Measurements from ENCODE around the gene EML6. TPM values are rescaled to one million over a fixed set of nuclear protein-coding genes. Genes with fewer than 3 reads are reported as not detected.

The EML6 gene
- polyA plus RNA-seq, 2 donors: 0.88 to 1.3 TPM

- WGBS, 2 donors: 90 to 97% methylated on average over 1 of the region's 1 CpG
- H3K27ac ChIP-seq (ENCODE audit: low read depth in 2 of 2, low read length in 1 of 2): no peak overlapping the region
These were observed 153.3 kb downstream of the EML6 start for GRCh38 chr2:54876764-54877163.

GRCh38 chr2:54878182-54878581, 154.7 kb downstream of the EML6 start:
- no peaks in the 10 kb centered on the region for H3K36me3 ChIP-seq (ENCODE audit: control insufficient read depth in 2 of 2, insufficient read depth in 2 of 2, low read length in 1 of 2)
- no peaks in the 10 kb centered on the region for H3K9me3 ChIP-seq (ENCODE audit: control insufficient read depth in 2 of 2, insufficient read depth in 1 of 2, low read depth in 1 of 2, low read length in 1 of 2)
- 79 to 82% methylated on average over 4 of the region's 4 CpGs for WGBS, 2 donors
- no peaks in the 10 kb centered on the region for H3K27me3 ChIP-seq (ENCODE audit: control insufficient read depth in 1 of 2, insufficient read depth in 2 of 2, low read length in 2 of 2)
- no peaks in the 10 kb centered on the region for H3K4me1 ChIP-seq (ENCODE audit: control insufficient read depth in 2 of 2, insufficient read depth in 2 of 2, low read length in 1 of 2)
- H3K4me3 ChIP-seq (ENCODE audit: low read depth in 1 of 2, low read length in 2 of 2): no peak overlapping the region
- no peak overlapping the region for H3K27ac ChIP-seq (ENCODE audit: low read depth in 2 of 2, low read length in 1 of 2)

More at GRCh38 chr2:54876764-54877163, 153.3 kb downstream of the EML6 start:
- no peaks in the 10 kb centered on the region for H3K27me3 ChIP-seq (ENCODE audit: control insufficient read depth in 1 of 2, insufficient read depth in 2 of 2, low read length in 2 of 2)
- H3K4me1 ChIP-seq (ENCODE audit: control insufficient read depth in 2 of 2, insufficient read depth in 2 of 2, low read length in 1 of 2): no peaks in the 10 kb centered on the region
- no peaks in the 10 kb centered on the region for H3K9me3 ChIP-seq (ENCODE audit: control insufficient read depth in 2 of 2, insufficient read depth in 1 of 2, low read depth in 1 of 2, low read length in 1 of 2)
- no peaks in the 10 kb centered on the region for H3K36me3 ChIP-seq (ENCODE audit: control insufficient read depth in 2 of 2, insufficient read depth in 2 of 2, low read length in 1 of 2)
- no peak overlapping the region for H3K4me3 ChIP-seq (ENCODE audit: low read depth in 1 of 2, low read length in 2 of 2)

DNA sequence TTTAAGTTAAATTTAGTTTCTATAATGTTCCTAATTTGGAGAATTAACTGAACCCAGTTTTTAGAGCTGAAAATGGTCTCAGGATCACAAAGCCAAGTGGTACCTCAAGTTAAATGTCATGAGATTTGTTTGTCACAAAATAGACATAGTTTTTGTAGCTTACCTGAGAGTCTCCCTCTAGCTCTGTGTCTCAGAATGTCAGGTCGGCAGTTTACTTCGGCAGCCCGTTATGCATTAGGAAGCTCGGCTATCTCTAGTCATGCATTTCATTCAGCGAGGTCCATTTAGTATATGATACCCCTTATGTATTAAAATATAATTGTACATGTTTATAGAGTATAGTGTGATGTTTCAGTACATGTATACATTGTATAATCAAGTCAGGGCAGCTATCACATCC, 155.6 kb downstream of the EML6 start:
- WGBS, 2 donors: 86 to 93% methylated on average over 5 of the region's 5 CpGs
- no peaks in the 10 kb centered on the region for H3K36me3 ChIP-seq (ENCODE audit: control insufficient read depth in 2 of 2, insufficient read depth in 2 of 2, low read length in 1 of 2)
- H3K27ac ChIP-seq (ENCODE audit: low read depth in 2 of 2, low read length in 1 of 2): no peak overlapping the region
- H3K4me1 ChIP-seq (ENCODE audit: control insufficient read depth in 2 of 2, insufficient read depth in 2 of 2, low read length in 1 of 2): no peaks in the 10 kb centered on the region
- no peak overlapping the region for H3K4me3 ChIP-seq (ENCODE audit: low read depth in 1 of 2, low read length in 2 of 2)
- H3K9me3 ChIP-seq (ENCODE audit: control insufficient read depth in 2 of 2, insufficient read depth in 1 of 2, low read depth in 1 of 2, low read length in 1 of 2): no peaks in the 10 kb centered on the region
- no peaks in the 10 kb centered on the region for H3K27me3 ChIP-seq (ENCODE audit: control insufficient read depth in 1 of 2, insufficient read depth in 2 of 2, low read length in 2 of 2)

DNA sequence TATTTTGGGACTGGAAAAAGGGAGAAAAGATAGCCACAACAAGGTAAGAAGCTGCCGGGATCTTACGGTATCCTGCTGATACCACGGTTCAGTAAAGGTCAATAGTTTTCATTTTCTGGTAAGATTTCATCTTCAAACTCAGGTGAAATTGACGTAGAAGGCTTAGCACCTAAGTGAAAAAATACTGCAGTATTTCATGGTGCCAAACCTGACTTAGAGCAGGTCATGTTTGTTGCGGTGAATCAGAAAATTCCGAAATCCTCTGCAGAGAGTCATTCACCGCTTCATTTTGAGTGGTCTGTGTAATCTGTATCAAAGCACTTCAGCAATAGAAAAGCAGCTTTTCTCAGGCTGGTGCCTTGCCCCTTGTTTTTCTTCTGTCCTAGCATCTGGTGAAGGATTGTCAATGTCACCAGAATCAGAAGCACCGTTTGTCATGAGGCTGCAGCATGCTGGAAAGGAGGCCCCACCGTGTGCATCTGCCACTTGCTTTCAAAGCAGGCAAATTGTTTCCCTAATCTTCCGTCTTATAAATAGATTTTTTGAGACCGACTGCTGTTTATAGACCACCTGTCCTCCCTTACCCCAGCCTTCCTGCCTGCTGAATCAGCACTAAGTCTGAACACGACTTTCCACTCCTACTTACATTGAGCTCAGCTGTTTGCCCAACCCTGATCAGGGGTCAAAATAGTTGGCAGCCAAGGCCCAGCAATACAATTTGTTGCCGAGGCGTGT, 156.3 kb downstream of the EML6 start:
- Histone ChIP-seq H3K9me3 (ENCODE audit: control insufficient read depth in 2 of 2, insufficient read depth in 1 of 2, low read depth in 1 of 2, low read length in 1 of 2) (no peaks in the 10 kb centered on the region), H3K36me3 (ENCODE audit: control insufficient read depth in 2 of 2, insufficient read depth in 2 of 2, low read length in 1 of 2) (no peaks in the 10 kb centered on the region), H3K4me1 (ENCODE audit: control insufficient read depth in 2 of 2, insufficient read depth in 2 of 2, low read length in 1 of 2) (no peaks in the 10 kb centered on the region), H3K27me3 (ENCODE audit: control insufficient read depth in 1 of 2, insufficient read depth in 2 of 2, low read length in 2 of 2) (no peaks in the 10 kb centered on the region), H3K4me3 (ENCODE audit: low read depth in 1 of 2, low read length in 2 of 2) (no peak overlapping the region), H3K27ac (ENCODE audit: low read depth in 2 of 2, low read length in 1 of 2) (no peak overlapping the region)
- 75% methylated on average over 14 of the region's 14 CpGs for WGBS, 2 donors

- H3K9me3 ChIP-seq (ENCODE audit: control insufficient read depth in 2 of 2, insufficient read depth in 1 of 2, low read depth in 1 of 2, low read length in 1 of 2): no peaks in the 10 kb centered on the region
- 53 to 70% methylated on average over 1 of the region's 1 CpG for WGBS, 2 donors
- H3K4me1 ChIP-seq (ENCODE audit: control insufficient read depth in 2 of 2, insufficient read depth in 2 of 2, low read length in 1 of 2): no peaks in the 10 kb centered on the region
- no peak overlapping the region for H3K4me3 ChIP-seq (ENCODE audit: low read depth in 1 of 2, low read length in 2 of 2)
- H3K36me3 ChIP-seq (ENCODE audit: control insufficient read depth in 2 of 2, insufficient read depth in 2 of 2, low read length in 1 of 2): no peaks in the 10 kb centered on the region
- no peaks in the 10 kb centered on the region for H3K27me3 ChIP-seq (ENCODE audit: control insufficient read depth in 1 of 2, insufficient read depth in 2 of 2, low read length in 2 of 2)
- H3K27ac ChIP-seq (ENCODE audit: low read depth in 2 of 2, low read length in 1 of 2): no peak overlapping the region
These were observed 157.0 kb downstream of the EML6 start for GRCh38 chr2:54880428-54880827.

DNA sequence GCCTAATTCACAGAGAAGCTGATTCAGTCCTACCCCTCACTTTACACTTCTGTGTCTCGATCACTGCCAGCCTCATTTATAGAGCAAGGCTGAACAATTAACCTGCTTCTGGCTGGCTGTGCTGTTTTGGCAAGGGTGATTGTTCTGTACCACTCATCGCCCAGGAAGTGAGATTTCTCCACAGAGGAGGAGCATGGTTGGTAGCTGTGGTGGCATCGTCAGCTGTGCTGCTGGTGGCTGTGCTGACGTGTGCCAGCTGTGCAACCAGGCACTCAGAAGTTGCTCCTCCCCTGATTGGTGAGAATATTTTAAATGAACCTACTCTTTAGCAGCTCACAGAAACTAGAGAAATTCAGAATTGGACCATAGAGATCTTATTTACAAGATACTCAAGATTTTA, 158.3 kb downstream of the EML6 start:
- Histone ChIP-seq H3K36me3 (ENCODE audit: control insufficient read depth in 2 of 2, insufficient read depth in 2 of 2, low read length in 1 of 2) (no peaks in the 10 kb centered on the region), H3K9me3 (ENCODE audit: control insufficient read depth in 2 of 2, insufficient read depth in 1 of 2, low read depth in 1 of 2, low read length in 1 of 2) (no peaks in the 10 kb centered on the region), H3K4me1 (ENCODE audit: control insufficient read depth in 2 of 2, insufficient read depth in 2 of 2, low read length in 1 of 2) (no peaks in the 10 kb centered on the region), H3K4me3 (ENCODE audit: low read depth in 1 of 2, low read length in 2 of 2) (no peak overlapping the region), H3K27ac (ENCODE audit: low read depth in 2 of 2, low read length in 1 of 2) (no peak overlapping the region), H3K27me3 (ENCODE audit: control insufficient read depth in 1 of 2, insufficient read depth in 2 of 2, low read length in 2 of 2) (no peaks in the 10 kb centered on the region)
- 81 to 86% methylated on average over 4 of the region's 4 CpGs for WGBS, 2 donors

- Histone ChIP-seq H3K9me3 (ENCODE audit: control insufficient read depth in 2 of 2, insufficient read depth in 1 of 2, low read depth in 1 of 2, low read length in 1 of 2) (peaks cover 0 to 3% of the 10 kb centered on the region in 2 donors), H3K4me1 (ENCODE audit: control insufficient read depth in 2 of 2, insufficient read depth in 2 of 2, low read length in 1 of 2) (no peaks in the 10 kb centered on the region), H3K27ac (ENCODE audit: low read depth in 2 of 2, low read length in 1 of 2) (no peak overlapping the region), H3K36me3 (ENCODE audit: control insufficient read depth in 2 of 2, insufficient read depth in 2 of 2, low read length in 1 of 2) (no peaks in the 10 kb centered on the region), H3K4me3 (ENCODE audit: low read depth in 1 of 2, low read length in 2 of 2) (no peak overlapping the region), H3K27me3 (ENCODE audit: control insufficient read depth in 1 of 2, insufficient read depth in 2 of 2, low read length in 2 of 2) (no peaks in the 10 kb centered on the region)
- WGBS, 2 donors: 94% methylated on average over 3 of the region's 3 CpGs
These were observed 162.4 kb downstream of the EML6 start for GRCh38 chr2:54885891-54886290.

DNA sequence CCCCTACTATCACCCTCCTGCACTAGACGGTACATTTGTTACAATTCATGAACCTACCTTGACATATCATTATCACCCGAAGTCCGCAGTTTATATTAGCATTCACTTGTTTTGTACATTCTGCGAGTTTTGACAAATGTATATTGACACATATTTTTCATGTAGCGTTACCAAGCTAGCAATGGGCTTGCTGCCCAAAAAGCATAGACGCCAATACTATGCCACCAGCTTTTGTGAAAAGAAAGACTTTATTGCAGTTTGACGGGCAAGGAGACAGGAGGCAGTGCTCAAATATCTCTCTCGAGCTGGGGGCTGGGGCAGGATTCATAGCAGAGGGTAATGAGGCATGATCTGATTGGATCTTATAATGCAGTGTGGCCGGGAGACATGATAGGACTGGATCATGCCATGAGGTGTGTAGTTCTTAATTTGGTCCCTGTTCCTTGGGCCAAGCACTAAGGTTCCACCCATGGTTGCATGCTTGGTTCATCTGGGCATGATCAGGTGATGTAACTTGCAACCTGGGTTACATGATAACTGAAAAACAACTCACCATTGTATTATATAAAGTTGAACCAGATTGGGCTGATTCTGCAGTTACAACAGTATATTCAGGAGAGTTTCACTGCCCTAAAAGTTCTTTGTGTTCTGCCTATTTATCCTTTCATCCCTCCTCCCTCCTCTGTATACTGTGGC, 164.5 kb downstream of the EML6 start:
- no peak overlapping the region for H3K4me3 ChIP-seq (ENCODE audit: low read depth in 1 of 2, low read length in 2 of 2)
- 79 to 84% methylated on average over 9 of the region's 9 CpGs for WGBS, 2 donors
- H3K36me3 ChIP-seq (ENCODE audit: control insufficient read depth in 2 of 2, insufficient read depth in 2 of 2, low read length in 1 of 2): no peaks in the 10 kb centered on the region
- peaks cover 0 to 3% of the 10 kb centered on the region in 2 donors for H3K9me3 ChIP-seq (ENCODE audit: control insufficient read depth in 2 of 2, insufficient read depth in 1 of 2, low read depth in 1 of 2, low read length in 1 of 2)
- no peak overlapping the region for H3K27ac ChIP-seq (ENCODE audit: low read depth in 2 of 2, low read length in 1 of 2)
- no peaks in the 10 kb centered on the region for H3K27me3 ChIP-seq (ENCODE audit: control insufficient read depth in 1 of 2, insufficient read depth in 2 of 2, low read length in 2 of 2)
- no peaks in the 10 kb centered on the region for H3K4me1 ChIP-seq (ENCODE audit: control insufficient read depth in 2 of 2, insufficient read depth in 2 of 2, low read length in 1 of 2)

DNA sequence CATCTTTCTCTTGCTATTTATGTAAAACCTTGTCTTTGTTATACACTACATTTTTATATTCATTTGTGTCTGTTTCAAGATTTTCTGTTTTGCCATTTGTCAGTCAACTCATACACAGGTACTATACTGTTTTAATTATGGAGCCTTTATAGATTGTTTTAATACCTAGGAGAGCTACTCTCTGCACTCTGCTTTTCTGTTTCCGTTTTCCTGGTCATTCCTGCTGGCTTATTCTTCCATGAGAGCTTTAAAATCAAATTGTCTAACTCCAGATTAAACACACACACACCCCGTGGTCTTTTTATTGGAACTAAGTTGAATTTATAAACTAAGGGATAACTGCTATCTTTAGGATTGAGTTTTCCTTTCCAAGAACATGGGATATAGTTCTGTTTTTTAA, 165.6 kb downstream of the EML6 start:
- peaks cover 0 to 3% of the 10 kb centered on the region in 2 donors for H3K9me3 ChIP-seq (ENCODE audit: control insufficient read depth in 2 of 2, insufficient read depth in 1 of 2, low read depth in 1 of 2, low read length in 1 of 2)
- no peaks in the 10 kb centered on the region for H3K4me1 ChIP-seq (ENCODE audit: control insufficient read depth in 2 of 2, insufficient read depth in 2 of 2, low read length in 1 of 2)
- no peak overlapping the region for H3K27ac ChIP-seq (ENCODE audit: low read depth in 2 of 2, low read length in 1 of 2)
- H3K27me3 ChIP-seq (ENCODE audit: control insufficient read depth in 1 of 2, insufficient read depth in 2 of 2, low read length in 2 of 2): no peaks in the 10 kb centered on the region
- no peaks in the 10 kb centered on the region for H3K36me3 ChIP-seq (ENCODE audit: control insufficient read depth in 2 of 2, insufficient read depth in 2 of 2, low read length in 1 of 2)
- WGBS, 2 donors: 77 to 81% methylated on average over 2 of the region's 2 CpGs
- no peak overlapping the region for H3K4me3 ChIP-seq (ENCODE audit: low read depth in 1 of 2, low read length in 2 of 2)

- no peaks in the 10 kb centered on the region for H3K4me1 ChIP-seq (ENCODE audit: control insufficient read depth in 2 of 2, insufficient read depth in 2 of 2, low read length in 1 of 2)
- H3K9me3 ChIP-seq (ENCODE audit: control insufficient read depth in 2 of 2, insufficient read depth in 1 of 2, low read depth in 1 of 2, low read length in 1 of 2): peaks cover 0 to 3% of the 10 kb centered on the region in 2 donors
- no peaks in the 10 kb centered on the region for H3K27me3 ChIP-seq (ENCODE audit: control insufficient read depth in 1 of 2, insufficient read depth in 2 of 2, low read length in 2 of 2)
- H3K4me3 ChIP-seq (ENCODE audit: low read depth in 1 of 2, low read length in 2 of 2): no peak overlapping the region
- H3K27ac ChIP-seq (ENCODE audit: low read depth in 2 of 2, low read length in 1 of 2): no peak overlapping the region
- no peaks in the 10 kb centered on the region for H3K36me3 ChIP-seq (ENCODE audit: control insufficient read depth in 2 of 2, insufficient read depth in 2 of 2, low read length in 1 of 2)
- 74 to 75% methylated on average over 4 of the region's 4 CpGs for WGBS, 2 donors
These were observed 168.4 kb downstream of the EML6 start for GRCh38 chr2:54891909-54892308.

All from esophagus (tissue), 2 donors.